GM21737 (cell line): ENCODE data around the gene COPZ1.

Experiments used
- ATAC-seq: cut with Tn5 transposase; IDR thresholded peaks from one replicate; pipeline ENCODE4 v1.9.1; 2021; ENCODE audit warnings: mild to moderate bottlenecking, moderate library complexity; ENCODE audit not compliant: unreplicated experiment

COPZ1 gene

DNA sequence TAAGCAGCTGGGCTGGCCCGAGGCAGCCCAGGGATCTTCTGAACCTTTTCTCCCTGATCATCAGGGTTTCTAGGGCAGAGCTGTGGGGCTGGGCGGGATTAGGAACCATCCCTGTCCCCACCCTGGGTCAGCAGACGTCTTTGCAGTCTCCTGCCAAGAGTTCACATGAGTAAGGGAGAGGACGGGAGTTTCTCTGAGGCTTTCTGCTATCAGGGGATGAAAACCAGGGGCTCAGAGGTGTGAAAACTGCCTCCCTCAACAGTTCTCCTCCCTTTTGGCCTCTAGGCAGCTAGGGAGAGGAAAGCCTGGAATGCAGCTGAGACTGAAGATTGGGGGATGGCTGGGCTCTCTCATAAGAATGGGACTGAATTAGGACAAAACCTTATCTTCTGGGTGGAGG, 51.7 kb downstream of the COPZ1 start:
- ATAC-seq, result no peak

DNA sequence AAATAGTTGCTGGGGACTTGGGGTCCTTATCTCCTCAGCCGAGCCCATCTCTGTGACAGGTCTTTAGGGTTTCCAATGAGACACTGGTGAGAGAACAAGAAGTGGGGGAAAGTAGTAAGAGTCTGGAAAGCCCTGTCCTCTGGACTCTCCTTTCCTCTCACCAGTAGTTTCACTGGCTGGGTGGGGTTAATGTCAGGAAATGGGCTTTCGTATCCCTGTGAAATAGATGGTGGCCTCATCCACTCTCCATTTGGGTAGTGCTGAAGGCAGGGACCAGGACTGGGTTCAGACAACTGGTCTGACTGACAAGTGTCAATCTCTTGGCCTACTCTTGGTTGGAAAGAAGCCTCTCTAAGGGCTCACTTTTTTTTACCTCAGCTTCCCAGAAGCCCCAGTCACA, 52.1 kb downstream of the COPZ1 start:
- no peak for ATAC-seq

DNA sequence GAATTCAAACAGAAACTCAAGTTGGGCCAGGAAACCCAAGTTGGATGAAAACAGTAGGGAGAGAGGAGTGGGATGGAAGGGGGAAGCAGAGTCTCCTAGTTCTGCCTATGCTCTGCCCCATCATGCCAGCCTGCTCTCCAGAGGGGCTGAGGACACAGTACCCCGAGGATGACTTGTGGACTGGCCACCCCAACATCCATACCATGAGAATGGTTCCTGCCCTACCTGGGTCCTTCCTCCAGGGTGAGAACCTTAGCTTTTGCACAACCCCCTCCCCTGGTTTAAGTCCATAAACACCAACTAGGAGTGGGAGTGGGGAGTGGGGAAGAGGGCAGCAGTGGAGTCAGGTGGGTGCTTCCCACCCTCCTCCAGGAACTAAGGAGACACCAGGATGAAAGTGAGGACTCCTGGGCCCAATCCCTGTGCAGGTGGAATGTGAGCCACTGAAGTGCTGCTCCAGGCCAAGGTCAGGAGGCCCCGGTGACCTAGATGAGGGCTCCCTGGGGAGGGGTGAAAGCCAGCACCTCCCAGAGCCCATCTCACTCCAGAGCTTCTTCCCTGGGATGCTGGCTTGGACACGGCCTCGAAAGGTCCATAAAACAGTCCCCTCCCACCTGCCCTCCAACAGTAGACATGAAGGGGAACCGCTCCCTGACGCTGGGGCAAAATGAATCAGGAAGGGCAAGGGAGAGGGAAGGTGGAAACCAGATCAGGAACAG, 53.0 kb downstream of the COPZ1 start:
- ATAC-seq, result no peak

DNA sequence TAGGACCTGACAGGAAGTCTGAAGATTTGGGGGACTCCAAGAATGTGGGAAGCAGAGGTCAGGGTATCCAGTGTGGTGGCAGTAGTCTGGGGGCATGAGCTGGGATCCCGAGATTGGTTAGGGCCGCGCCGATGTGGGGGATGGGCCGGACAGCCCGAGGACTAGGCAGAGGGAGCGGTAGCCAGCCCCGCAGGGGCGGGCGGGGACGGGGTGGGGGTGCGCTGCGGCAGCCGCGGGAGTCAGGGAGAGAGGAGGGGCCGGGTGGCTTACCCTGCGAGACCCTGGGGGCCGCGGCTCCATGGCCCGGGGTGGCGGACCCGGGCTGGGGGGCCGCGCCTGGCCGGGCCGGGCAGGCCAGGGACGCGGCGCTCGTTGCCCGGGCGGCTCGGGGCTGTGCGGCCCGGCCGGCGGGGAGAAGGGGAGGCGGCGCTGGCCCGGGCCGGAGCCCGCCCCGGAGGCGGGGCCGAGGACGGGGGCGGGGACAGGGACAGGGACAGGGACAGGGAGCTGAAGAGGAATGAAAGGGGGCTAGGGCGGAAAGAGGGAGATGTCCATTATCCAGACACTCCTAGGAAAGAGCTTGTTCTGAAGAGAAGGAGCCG, 54.0 kb downstream of the COPZ1 start:
- ATAC-seq, result no peak

DNA sequence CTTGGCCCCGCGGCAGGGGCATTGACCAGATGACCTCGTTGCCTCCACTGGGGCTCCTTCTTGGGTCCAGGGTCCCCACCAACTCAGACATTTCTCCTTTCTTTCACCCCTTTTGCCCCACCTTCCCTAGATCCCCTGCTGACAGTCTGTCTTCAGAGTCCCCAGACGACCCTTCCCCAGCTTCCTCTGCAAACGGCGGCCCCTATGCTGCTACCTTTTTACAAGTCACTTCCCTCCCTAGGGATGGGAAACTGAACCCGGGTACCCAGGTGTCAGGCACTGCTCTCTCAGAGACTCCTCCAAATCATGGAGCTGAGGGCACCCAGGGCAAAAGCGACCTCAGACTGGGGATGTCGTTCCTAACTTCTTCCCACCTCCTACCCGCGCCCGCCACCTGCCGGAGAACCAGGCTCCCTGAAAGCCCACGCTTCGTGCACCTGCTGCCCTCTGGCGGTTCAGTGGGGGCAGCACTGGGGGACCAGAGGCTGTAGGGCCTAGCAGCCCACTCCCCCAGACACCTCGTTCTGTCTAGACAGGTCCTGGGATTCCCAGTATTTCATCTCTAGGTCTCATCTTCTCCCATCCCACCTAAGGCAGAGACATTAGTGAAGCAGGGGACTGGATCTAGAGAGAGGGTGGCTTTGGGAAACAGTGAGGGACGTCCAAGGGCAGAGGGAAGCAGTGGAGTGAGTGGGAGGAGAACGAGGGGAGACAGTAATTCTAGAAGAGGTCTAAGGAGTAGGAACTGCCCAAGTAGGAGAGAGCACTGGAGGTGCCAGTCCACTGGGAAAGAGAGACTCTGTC, 54.7 kb downstream of the COPZ1 start:
- ATAC-seq, result peak; percentile 74

DNA sequence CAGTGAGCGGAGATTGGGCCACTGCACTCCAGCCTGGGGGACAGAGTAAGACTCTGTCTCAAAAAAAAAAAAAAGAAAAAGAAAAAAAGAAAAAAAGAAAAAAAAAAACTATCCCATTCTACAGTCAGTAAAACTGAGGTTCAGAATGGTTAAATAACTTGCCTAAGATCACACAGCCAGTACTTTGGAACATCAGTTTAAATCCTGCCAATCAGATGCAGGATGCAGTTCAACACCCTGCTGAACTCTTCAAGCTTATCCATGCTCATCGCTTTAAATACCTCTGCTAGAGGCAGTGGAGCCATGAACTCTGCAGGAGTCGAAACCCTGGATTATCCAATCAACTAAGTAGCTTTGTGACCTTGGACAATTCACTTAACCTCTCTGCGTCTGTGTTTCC, 56.2 kb downstream of the COPZ1 start:
- ATAC-seq, result no peak

DNA sequence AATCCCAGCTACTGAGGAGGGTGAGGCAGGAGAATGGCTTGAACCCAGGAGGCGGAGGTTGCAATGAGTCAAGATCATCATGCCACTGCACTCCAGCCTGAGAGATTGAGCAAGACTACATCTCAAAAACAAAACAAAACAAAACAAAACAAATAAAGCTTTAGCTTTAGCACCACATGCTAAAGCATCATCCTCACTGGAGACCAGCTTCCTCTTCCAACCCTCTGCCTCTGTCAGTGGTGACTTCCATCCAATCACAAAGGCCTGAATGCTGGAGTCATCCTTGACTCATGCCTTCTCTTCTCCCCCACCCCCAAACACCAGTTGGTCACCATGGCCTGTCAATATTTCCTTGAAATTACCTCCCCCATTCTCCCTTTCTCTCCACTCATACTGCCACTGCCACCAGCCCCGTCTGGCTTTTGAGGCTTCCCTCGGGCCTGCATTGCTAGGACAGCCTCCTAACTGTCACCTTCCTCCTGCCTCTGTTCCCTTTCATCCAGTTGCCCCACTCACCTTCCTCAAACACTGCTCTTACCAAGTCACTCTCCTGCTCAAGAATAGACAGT, 58.2 kb downstream of the COPZ1 start:
- no peak for ATAC-seq

DNA sequence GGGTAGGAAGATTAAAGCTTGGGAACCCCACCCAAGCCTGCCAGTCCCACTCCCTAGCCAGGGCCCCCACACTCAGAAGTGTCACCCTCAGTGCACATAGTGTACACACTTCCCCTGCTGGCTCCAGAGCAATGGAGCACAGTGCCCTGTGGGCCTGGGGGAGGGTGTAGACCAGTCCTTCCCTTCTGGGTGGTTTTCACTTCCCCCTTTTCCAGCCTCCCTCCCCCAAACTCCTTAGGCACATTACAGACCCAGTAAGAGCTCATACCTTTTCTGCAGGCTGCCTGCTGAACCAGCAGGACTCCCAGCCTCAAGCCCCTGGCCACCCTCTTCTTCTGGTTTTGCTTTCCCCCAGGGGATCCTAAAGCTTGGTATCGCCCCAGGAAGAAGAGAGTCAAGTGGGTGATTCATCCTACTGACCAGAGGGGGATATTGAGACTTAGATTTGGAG, 59.7 kb downstream of the COPZ1 start, which contains the start of gene ZNF385A:
ZNF385A (minus strand) TSS at position 143 of the 451 bp plus-strand sequence. CDS start 219 bp downstream, outside the sequence.
- ATAC-seq, result peak; percentile 47

DNA sequence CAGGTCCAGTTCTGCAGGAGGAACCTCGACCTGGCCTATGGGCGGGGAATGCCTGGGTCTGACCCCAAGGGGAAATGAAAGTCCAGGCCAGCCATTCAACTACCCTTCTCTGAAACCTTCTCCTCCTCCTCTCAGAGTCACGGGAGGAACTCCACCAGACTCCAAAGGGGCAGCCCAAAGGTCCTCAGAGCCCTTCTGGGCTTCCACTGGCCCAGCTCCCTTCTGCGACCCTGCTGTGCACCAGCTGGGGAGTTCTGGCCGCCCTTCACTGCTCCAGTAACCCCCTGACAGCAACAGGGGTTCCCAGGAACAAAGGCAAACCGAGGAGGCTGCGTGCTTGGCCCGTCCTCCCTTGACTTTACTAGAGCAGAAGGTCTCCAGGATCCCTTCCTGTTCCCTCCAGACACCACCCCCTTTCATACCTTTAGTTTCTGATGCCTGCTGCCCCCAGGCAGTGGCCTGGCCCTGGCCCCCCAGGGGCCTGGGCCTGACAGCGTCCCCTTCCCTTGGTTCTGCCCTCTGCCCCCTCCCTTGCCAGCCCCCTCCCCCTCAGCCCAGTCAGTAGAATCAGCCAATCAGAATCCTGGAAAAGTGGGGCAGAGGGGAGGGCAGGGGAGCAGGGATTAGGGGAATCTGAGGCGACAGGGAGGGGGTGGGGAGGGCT, 60.5 kb downstream of the COPZ1 start:
- peak; percentile 51 for ATAC-seq

DNA sequence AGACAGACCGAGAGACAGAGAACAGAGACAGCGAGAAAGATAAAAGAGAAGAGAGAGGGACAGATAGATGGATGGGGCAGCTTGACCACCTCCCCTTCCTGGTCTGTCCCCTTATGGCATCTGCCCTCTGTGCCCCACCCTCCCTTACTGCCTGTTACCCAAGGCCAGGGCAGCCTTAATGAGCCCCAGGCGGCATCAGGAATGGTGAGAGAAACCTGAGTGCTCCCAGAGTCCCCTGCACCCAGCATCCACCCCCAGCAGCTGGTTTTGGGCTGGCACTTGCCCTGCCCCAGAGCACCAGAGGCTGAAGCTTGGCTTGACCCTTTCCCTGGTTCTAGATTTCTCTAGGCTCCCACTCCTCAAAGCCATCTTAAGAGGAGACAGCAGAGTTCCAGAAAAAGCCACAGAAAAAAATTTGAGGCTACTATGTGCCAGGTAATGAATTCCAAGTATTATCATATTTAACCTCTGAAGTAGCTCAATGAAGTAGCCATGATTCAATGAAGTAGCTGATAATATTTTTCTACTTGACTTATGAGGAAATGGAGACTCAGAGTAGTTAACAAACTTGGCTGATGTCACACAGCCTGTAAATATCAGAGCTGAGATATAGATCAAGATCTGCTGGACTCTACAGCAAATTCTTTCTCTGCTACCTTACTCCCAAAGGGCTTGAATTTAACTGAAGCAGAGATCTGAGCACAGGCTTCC, 61.6 kb downstream of the COPZ1 start:
- ATAC-seq, result no peak

DNA sequence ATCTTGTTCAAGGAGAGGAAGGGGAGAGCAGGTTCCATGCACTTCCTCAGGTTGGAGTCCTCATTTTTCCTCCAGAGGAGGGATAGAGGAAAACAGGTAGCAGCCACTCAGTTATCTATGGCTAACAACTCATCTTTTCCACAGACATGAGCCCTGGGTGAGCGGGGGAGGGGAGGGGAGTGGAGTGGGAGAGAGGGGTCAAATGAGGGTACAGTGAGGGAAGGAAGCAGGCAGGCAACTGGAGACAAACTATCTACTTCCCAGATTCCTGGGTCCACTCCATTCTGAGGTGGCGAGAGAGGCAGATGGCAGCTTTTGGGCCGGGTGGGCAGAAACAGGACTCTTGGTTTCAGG, 62.2 kb downstream of the COPZ1 start:
- no peak for ATAC-seq

DNA sequence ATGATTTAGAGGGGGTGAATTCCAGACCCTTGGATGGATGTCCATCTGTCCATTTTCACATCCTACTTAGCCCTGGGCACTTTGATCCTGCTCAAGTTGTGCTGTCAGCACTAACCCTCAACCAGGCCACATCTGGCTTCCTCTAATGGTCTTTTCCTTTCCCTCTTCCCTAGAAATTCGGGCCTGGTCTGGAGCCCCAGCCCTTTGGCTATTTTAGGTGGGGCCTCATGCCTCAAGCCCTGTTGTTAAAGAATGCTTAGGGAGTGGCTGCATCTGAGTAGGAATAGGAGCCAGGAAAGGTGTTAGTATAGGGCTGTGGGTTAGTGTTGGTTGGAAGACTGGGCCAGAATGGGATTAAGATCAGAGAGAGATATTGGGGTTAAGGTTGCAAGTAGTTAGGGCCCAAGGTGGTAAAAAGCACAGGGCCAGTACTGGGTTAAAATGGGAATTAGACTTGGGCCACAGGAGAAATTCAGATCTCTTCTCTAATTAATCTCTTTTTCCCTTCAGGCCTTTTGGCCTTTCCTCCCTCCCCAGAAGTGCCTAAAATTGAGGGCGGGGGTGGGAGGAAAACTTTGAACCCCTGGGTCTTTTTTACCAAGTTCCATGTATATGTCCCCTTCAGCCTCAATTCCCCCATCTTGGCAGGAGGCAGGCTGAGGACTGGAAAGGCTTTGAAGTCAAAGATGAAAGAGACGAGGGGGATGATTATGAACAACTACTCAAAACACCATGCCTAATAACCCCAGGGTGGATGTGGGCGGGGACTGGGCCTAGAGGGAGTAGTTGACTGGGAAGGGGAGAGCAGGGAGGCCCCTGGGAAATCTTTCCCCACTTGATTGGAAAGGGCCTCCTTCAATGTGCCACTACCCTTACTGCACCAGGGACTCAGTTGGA, 63.6 kb downstream of the COPZ1 start:
- no peak for ATAC-seq

DNA sequence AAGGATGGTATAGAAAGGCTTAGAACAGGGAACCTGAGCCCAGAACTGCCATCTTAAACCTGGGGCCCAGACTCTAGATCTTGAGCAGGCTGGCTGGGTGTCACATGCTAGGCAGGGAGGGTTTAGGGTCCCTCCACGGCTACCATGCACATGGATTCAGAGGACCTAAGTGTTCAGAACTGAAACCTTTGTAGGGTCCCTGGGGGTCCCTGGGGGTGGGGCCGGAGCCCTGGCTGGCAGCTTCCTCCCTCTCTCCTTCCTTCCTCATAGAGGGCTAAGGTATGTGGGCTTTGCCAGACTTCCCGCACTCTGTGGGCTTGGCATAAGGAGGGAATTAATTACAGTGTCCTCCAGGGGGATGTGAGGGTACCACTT, 64.2 kb downstream of the COPZ1 start:
- no peak for ATAC-seq

DNA sequence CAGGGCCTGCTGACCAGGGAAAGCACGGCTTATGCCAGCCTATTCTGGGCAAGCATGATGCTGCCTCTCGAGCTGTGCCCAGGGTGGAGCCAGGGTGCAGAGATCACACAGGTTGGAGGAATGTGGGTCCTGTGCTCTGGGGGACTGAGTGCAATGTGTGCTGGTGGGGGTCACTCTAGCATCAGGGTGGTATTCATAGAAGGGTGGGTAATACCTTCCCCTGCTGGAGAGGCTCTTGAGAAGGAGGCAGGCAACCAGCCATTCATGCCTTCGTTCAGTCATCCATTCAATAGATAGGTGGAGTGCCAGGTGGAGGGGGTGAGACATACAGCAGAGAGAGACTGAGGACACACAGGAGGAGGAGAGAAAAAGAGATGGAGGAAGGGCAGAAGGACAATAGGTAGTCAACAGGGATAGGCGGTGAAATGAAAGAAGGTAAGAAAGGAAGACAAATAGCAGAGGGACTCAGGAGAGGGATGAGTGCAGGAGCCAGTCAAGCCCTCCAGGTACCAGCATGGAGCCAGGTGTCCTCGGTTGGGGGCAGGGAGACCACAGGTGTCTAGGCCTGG, 64.8 kb downstream of the COPZ1 start:
- no peak for ATAC-seq

DNA sequence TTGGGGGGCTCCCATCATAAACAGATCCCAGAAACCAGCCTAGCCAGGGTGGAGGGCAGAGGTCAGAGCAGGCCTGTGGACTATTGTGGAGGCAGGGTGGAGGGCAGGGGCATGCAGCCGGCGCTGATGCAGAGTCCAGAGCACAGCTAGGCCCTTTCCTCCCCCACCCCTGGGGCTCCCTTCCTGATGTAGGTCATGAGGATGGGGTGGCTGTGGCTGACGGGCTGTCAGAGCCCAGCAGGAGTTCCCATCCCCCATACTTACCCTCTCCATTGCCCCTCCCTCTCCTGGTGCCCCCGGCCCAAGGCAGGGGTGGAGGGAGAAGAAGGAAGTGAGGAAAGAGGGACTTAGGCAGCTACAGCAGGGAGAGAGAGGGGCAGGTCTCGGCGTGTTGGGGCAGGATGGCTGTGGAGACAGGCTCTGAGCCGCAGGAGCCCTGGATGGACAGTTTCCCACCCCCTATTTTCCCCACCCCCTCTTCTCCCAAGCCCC, 65.3 kb downstream of the COPZ1 start:
- ATAC-seq, result no peak

DNA sequence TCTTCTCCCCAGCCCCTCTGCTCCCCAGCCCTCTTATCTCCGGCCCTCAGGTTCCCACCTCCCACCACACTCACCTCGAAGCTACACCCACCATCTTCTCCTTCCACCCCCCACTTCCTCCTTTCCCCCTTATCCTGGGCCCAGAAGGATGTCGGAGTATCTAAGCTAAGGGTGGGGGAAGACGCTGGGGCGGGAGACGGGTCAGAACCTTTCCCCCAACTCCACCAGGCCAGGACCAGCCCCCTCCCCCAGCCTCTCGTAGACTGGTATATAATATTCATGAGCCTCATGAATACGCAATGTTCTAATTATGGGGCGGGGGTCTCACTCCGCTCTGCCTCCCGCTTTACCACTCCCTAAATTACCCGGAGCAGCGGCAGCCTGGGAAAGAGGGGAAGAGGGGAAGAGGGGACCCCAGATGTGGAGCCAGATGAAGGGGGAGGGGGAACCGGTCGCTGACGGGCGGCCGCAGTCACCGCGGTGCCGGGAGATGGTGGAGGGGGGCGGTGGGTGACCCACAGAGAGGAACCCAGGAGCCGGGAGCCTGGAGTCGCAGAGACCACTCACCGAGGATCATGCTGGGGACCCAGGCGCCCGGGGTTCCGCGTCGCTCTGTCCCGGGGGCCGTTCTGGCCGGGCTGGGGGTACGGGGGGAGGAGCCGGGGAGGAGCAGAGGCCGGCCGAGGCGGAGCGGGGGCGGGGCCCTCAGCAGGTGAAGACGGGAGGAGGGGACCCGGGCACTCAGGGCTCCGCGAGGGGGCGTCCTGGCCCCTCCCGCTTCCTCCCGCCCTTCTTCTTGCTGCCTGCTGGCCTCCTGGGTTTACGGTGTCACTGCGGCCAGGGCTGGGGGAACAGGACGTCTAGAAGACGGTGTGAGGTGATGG, 66.0 kb downstream of the COPZ1 start:
- ATAC-seq, result peak; percentile 67

DNA sequence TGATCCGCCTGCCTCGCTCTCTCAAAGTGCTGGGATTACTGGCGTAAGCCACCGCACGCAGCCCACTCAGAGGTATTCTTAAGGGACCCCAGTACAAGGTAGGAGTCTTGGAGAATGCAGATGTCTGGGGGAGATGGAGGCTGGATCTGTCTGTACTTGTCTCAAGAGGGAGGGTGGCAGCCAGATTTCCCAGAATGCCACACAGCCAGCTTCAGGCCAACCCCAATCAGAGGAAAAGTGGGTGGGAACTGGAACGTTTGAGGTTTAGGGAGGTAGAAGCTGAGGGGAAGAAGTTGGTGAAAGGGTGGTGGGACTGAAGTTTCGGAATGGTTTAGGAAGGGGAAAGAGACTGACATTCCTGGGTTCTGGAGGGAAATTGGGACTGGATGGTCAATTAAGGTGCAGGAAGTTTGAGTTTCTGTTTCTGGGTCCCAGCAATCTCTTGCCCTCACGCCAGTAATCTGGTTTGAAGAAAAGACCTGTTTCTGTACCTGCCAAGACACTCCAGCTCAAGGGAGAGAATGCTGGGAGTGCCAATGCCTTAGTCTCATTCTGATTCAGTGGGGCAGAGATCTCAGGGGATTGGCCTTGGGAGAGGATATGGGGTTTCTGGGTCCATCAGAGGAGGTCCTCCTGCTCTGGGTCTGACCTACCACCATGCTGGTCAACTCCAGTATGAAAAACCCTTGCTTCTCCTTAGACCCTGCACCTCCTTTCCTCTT, 67.7 kb downstream of the COPZ1 start:
- no peak for ATAC-seq
